Endothelial cell of umbilical vein (primary cell): ENCODE results near the gene RYR3. TPM values are rescaled to one million over a fixed set of nuclear protein-coding genes. Genes with fewer than 3 reads are reported as not detected.

Experiments
- BruUV-seq: library from RNA; stranded (reverse); fragments of 400-500 nt; replicated peaks from 2 replicates; lab custom pipeline; 2021; lab: Mats Ljungman, UMichigan
- CTCF ChIA-PET: fragments of 300-600, 350-600 bp; sonication (Branson Sonifier 250); formaldehyde crosslinking; loops from one replicate; lab custom pipeline; 2021; ENCODE audit warnings: antibody characterized with exemption, inconsistent platforms; lab: Charles Lee
- POLR2A ChIA-PET: fragments of 300-600, 350-600 bp; sonication (Branson Sonifier 250); formaldehyde crosslinking; loops from one replicate; lab custom pipeline; 2021; ENCODE audit warnings: antibody characterized with exemption, inconsistent platforms; lab: Charles Lee
- DNase-seq: peaks from one replicate; pipeline ENCODE4 v3.0.0-alpha.2; 2011; ENCODE audit warnings: low read depth, low spot score
- FAIRE-seq: peaks from 2 replicates; lab custom pipeline; 2011; peaks lifted over from hg19 to GRCh38; lab: Jason Lieb, UNC
- H2AFZ ChIP-seq: 2 replicates; pipeline ENCODE4 v1.6.0; 2012; ENCODE audit warnings: low read depth, low read length, control low read depth, inconsistent platforms
- H3K27ac ChIP-seq: 2 replicates; pipeline ENCODE4 v1.5.1; 2011; ENCODE audit warnings: low read depth, mild to moderate bottlenecking, control low read depth, low read length, moderate library complexity; ENCODE audit not compliant: insufficient read depth
- H3K27me3 ChIP-seq, 2 experiments: 2 replicates each; pipeline versions ENCODE4 v1.6.0 to v1.6.1; 2011; ENCODE audit warnings: low read length in 2 of 2, mixed read lengths in 1 of 2; ENCODE audit not compliant: control insufficient read depth in 2 of 2, insufficient read depth in 2 of 2
- H3K36me3 ChIP-seq, 2 experiments: 2 replicates in 1 of 2; 3 replicates in 1 of 2; pipeline ENCODE4 v1.5.1; 2011; ENCODE audit warnings: low read length in 2 of 2, mild to moderate bottlenecking in 1 of 2, moderate library complexity in 1 of 2; ENCODE audit not compliant: control insufficient read depth in 2 of 2, insufficient read depth in 2 of 2; ENCODE audit errors: extremely low read depth in 1 of 2
- H3K4me1 ChIP-seq: 3 replicates; pipeline ENCODE4 v1.5.1; 2011; ENCODE audit warnings: mild to moderate bottlenecking, low read length; ENCODE audit not compliant: control insufficient read depth, insufficient read depth; ENCODE audit errors: extremely low read depth
- H3K4me2 ChIP-seq: 2 replicates; pipeline ENCODE4 v1.6.1; 2011; ENCODE audit warnings: low read length, control low read depth, mixed read lengths; ENCODE audit not compliant: insufficient read depth
- H3K4me3 ChIP-seq, 3 experiments: fragments of 200-600 bp in 1 of 3; sonication (generic), shearing (Covaris generic) in 1 of 3; replicated peaks in 1 of 3; 2 replicates each; pipeline ENCODE4 v1.5.1; 2011 to 2016; ENCODE audit warnings: control low read depth in 3 of 3, low read length in 3 of 3, mild to moderate bottlenecking in 2 of 3, inconsistent platforms in 1 of 3, low read depth in 1 of 3, moderate library complexity in 1 of 3; ENCODE audit not compliant: insufficient read depth in 1 of 3
- H3K79me2 ChIP-seq: 2 replicates; pipeline ENCODE4 v1.6.0; 2012; ENCODE audit warnings: low read length, inconsistent platforms; ENCODE audit not compliant: control insufficient read depth, insufficient read depth
- H3K9ac ChIP-seq: replicated peaks from 2 replicates; pipeline ENCODE3; 2011; ENCODE audit warnings: low read length, control low read depth; ENCODE audit not compliant: insufficient read depth; ENCODE audit errors: extremely low read depth
- H3K9me1 ChIP-seq: replicated peaks from 3 replicates; pipeline ENCODE4 v1.6.0; 2011; ENCODE audit warnings: mild to moderate bottlenecking, low read length; ENCODE audit not compliant: control insufficient read depth, insufficient read depth; ENCODE audit errors: extremely low read depth
- H3K9me3 ChIP-seq: replicated peaks from 2 replicates; pipeline ENCODE4 v1.5.1; 2012; ENCODE audit warnings: low read length, inconsistent platforms; ENCODE audit not compliant: control insufficient read depth, insufficient read depth
- H4K20me1 ChIP-seq: replicated peaks from 2 replicates; pipeline ENCODE3; 2011; ENCODE audit warnings: mild to moderate bottlenecking, low read length; ENCODE audit not compliant: control insufficient read depth, insufficient read depth; ENCODE audit errors: extremely low read depth
- EZH2 ChIP-seq: IDR thresholded peaks from 2 replicates; pipeline ENCODE4 v1.6.1; 2012; ENCODE audit warnings: borderline replicate concordance, low read depth, mild to moderate bottlenecking, moderate library complexity, low read length, inconsistent platforms; ENCODE audit not compliant: severe bottlenecking
- FOS ChIP-seq: IDR thresholded peaks from 2 replicates; pipeline ENCODE4 v1.6.1; 2011; ENCODE audit warnings: mild to moderate bottlenecking, low read length, moderate library complexity, borderline replicate concordance; ENCODE audit not compliant: insufficient read depth
- GATA2 ChIP-seq: IDR thresholded peaks from 2 replicates; pipeline ENCODE4 v1.7.0; 2011; ENCODE audit warnings: low read depth, mild to moderate bottlenecking, moderate library complexity, mixed read lengths, low read length; ENCODE audit not compliant: insufficient read length, insufficient read depth
- JUN ChIP-seq: IDR thresholded peaks from 2 replicates; pipeline ENCODE4 v1.6.1; 2011; ENCODE audit warnings: borderline replicate concordance, low read depth; ENCODE audit not compliant: insufficient read length, insufficient read depth
- MYC ChIP-seq: IDR thresholded peaks from one replicate; pipeline ENCODE4 v1.6.1; 2011; ENCODE audit warnings: mild to moderate bottlenecking, low read depth, low read length
- POLR2A ChIP-seq: IDR thresholded peaks from 2 replicates; pipeline ENCODE4 v1.6.1; 2012; ENCODE audit warnings: low read depth, mild to moderate bottlenecking, control low read depth, low read length
- POLR2AphosphoS5 ChIP-seq: IDR thresholded peaks from 2 replicates; pipeline ENCODE4 v1.6.1; 2012; ENCODE audit warnings: low read depth, mild to moderate bottlenecking, control low read depth, low read length, moderate library complexity; ENCODE audit not compliant: insufficient read depth
- dilution Hi-C: fragments of 300-500 bp; cut with MboI; formaldehyde crosslinking; loops from one replicate; pipeline ENCODE4 v1.15.0; 2019; ENCODE audit warnings: low sequenced_read_pairs; ENCODE audit not compliant: extremely low pct_ligation_motif_present
- intact Hi-C: fragments of 100-400 bp; cut with micrococcal nuclease; formaldehyde crosslinking; loops from one replicate; pipeline ENCODE4 v1.10.0; 2022
- polyA plus RNA-seq, 4 experiments: library from polyadenylated mRNA; depleted of rRNA in 3 of 4; stranded (reverse) in 3 of 4; unstranded in 1 of 4; fragments of >200 nt; gene quantifications; 2 replicates each; pipeline versions ENCODE4 v1.2.1 to v1.2.3, GENCODE V29; 2011 to 2012; ENCODE audit warnings: missing spikeins in 1 of 4
- total RNA-seq: library from RNA; stranded (reverse); gene quantifications from 2 replicates; pipeline ENCODE4 v1.2.3, GENCODE V29; 2021
- TF ChIP-seq, protein P1 (sequence below), 2 donors: IDR thresholded peaks; 1 replicate in 1 of 2; 2 replicates in 1 of 2; pipeline ENCODE4 v1.5.1; 2011; ENCODE audit warnings: low read length in 2 of 2, mild to moderate bottlenecking in 2 of 2, moderate library complexity in 2 of 2, control low read depth in 1 of 2, inconsistent platforms in 1 of 2, low read depth in 1 of 2; ENCODE audit not compliant: insufficient read depth in 1 of 2; ENCODE audit errors: extremely low read depth in 1 of 2
- TF ChIP-seq, protein P2 (sequence below): IDR thresholded peaks from 2 replicates; pipeline ENCODE4 v1.6.1; 2011; ENCODE audit not compliant: insufficient read depth, insufficient read length

RYR3 gene
- total and polyA plus RNA-seq, 2 donors (not counting 3 experiments of a cell fraction or from before 2014, with no cell fraction given) = not detected

DNA sequence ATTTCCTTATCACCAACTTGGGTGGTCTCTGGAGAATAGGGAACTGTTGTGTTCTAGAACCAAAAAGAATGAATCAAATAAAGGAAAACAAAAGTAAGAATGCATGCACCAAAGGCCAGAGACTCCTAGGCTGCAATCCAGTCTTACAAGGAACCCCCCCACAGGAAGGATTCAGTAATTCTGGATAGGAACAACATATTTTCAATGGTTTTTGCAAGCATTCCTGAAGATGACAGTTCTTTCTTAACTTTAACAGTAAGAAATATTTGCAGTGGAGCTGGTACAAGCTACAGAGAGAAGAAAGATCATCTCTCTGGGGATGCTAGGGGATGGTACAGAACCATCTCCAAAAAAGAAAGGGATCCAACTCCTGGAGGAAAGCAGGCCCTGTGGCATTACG, 541.3 kb downstream of the RYR3 start:
- no peaks in the 10 kb centered on the region for H3K36me3 ChIP-seq
- H4K20me1 ChIP-seq = no peaks in the 10 kb centered on the region
- no peak overlapping the region for H2AFZ ChIP-seq
- H3K79me2 ChIP-seq = no peaks in the 10 kb centered on the region
- H3K4me3 ChIP-seq = no peak overlapping the region
- ChIA-PET CTCF (no interaction called here), POLR2A (no interaction called here)
- no peaks in the 10 kb centered on the region for H3K9me1 ChIP-seq
- TF ChIP-seq GATA2 = no peak
- TF ChIP-seq JUN = no peak
- TF ChIP-seq FOS = no peak
- TF ChIP-seq, protein P1, sequence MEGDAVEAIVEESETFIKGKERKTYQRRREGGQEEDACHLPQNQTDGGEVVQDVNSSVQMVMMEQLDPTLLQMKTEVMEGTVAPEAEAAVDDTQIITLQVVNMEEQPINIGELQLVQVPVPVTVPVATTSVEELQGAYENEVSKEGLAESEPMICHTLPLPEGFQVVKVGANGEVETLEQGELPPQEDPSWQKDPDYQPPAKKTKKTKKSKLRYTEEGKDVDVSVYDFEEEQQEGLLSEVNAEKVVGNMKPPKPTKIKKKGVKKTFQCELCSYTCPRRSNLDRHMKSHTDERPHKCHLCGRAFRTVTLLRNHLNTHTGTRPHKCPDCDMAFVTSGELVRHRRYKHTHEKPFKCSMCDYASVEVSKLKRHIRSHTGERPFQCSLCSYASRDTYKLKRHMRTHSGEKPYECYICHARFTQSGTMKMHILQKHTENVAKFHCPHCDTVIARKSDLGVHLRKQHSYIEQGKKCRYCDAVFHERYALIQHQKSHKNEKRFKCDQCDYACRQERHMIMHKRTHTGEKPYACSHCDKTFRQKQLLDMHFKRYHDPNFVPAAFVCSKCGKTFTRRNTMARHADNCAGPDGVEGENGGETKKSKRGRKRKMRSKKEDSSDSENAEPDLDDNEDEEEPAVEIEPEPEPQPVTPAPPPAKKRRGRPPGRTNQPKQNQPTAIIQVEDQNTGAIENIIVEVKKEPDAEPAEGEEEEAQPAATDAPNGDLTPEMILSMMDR (IDR thresholded peaks at IDR 0.05; ENCODE audit: extremely low read depth in 1 of 2, insufficient read depth in 1 of 2, low read depth in 1 of 2, low read length in 2 of 2) = no peak
- no peak for TF ChIP-seq POLR2A
- TF ChIP-seq POLR2AphosphoS5 = no peak
- no peak for TF ChIP-seq MYC
- TF ChIP-seq, protein P2, sequence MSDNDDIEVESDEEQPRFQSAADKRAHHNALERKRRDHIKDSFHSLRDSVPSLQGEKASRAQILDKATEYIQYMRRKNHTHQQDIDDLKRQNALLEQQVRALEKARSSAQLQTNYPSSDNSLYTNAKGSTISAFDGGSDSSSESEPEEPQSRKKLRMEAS = no peak
- TF ChIP-seq EZH2 = no peak
- DNase-seq (no peak), FAIRE-seq (no peak)
- H3K27ac ChIP-seq = no peak overlapping the region
- dilution Hi-C loops = no loop called here
- H3K27me3 ChIP-seq = no peaks in the 10 kb centered on the region
- no peak overlapping the region for H3K4me2 ChIP-seq
- no TSS peak for BruUV-seq
- no peaks in the 10 kb centered on the region for H3K9me3 ChIP-seq
- no peaks in the 10 kb centered on the region for H3K4me1 ChIP-seq
- H3K9ac ChIP-seq = no peak overlapping the region
- intact Hi-C loops = no loop called here
